ENCODE measurements around the gene LRBA.

Gene LRBA

GRCh38 chr4:151049430-151049884 is 34.4 kb upstream of the LRBA start:
- H3K4me1 ChIP-seq (ENCODE audit: control insufficient read depth, low read length), result no peaks in the 10 kb centered on the region
- no peaks in the 10 kb centered on the region for H3K9me2 ChIP-seq (replicated peaks; ENCODE audit: control insufficient read depth, low read length)
- no peaks in the 10 kb centered on the region for H3K79me2 ChIP-seq (ENCODE audit: control insufficient read depth, low read length)
- no peak overlapping the region for H3K27ac ChIP-seq (ENCODE audit: low read depth, low read length)
- no peaks in the 10 kb centered on the region for H3K9me3 ChIP-seq (ENCODE audit: control insufficient read depth, insufficient read depth, low read length)
- H3K4me2 ChIP-seq (ENCODE audit: low read length), result no peak overlapping the region
- TF ChIP-seq EZH2phosphoT487 (IDR thresholded peaks at IDR 0.05; ENCODE audit: borderline replicate concordance, low read length) (no peak), CTCF (IDR thresholded peaks at IDR 0.05; ENCODE audit: low read depth, low read length, poor library complexity, severe bottlenecking) (no peak)
- H3K36me3 ChIP-seq (ENCODE audit: control insufficient read depth, low read length), result no peaks in the 10 kb centered on the region
- no peak overlapping the region for H3K4me3 ChIP-seq (ENCODE audit: low read length)
- no peaks in the 10 kb centered on the region for H3K27me3 ChIP-seq (ENCODE audit: control insufficient read depth, low read length)
- H3F3A ChIP-seq (ENCODE audit: control insufficient read depth, insufficient read depth), result no peaks in the 10 kb centered on the region
- no peaks in the 10 kb centered on the region for H4K20me1 ChIP-seq (ENCODE audit: control insufficient read depth, insufficient read depth, low read depth, low read length)

DNA sequence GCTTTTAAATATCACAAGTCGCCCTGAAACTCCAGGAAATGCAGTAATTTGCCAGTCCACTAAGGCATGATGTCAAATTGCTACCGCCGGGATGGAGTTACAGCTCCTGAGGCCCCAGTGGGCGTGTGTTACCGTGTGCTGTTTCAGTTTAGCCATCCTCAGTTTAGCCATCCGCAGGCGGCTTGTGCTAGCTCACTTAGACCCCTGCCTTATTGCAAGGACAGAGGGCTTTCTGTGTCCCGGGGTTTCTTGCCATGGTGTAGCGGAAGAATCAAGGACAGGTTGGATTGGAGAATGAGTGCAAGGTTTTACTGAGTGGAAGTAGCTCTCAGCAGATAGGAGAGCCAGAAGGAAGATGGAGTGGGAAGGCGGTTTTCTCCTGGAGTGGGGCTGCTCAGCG is 33.8 kb upstream of the LRBA start:
- Histone ChIP-seq H3F3A (ENCODE audit: control insufficient read depth, insufficient read depth) (no peaks in the 10 kb centered on the region), H3K9me3 (ENCODE audit: control insufficient read depth, insufficient read depth, low read length) (no peaks in the 10 kb centered on the region), H3K4me3 (ENCODE audit: low read length) (no peak overlapping the region), H3K79me2 (ENCODE audit: control insufficient read depth, low read length) (no peaks in the 10 kb centered on the region), H3K36me3 (ENCODE audit: control insufficient read depth, low read length) (no peaks in the 10 kb centered on the region), H3K27me3 (ENCODE audit: control insufficient read depth, low read length) (no peaks in the 10 kb centered on the region), H3K27ac (ENCODE audit: low read depth, low read length) (no peak overlapping the region), H3K9me2 (replicated peaks; ENCODE audit: control insufficient read depth, low read length) (no peaks in the 10 kb centered on the region), H4K20me1 (ENCODE audit: control insufficient read depth, insufficient read depth, low read depth, low read length) (no peaks in the 10 kb centered on the region), H3K4me1 (ENCODE audit: control insufficient read depth, low read length) (no peaks in the 10 kb centered on the region), H3K4me2 (ENCODE audit: low read length) (no peak overlapping the region)
- no peak for TF ChIP-seq EZH2phosphoT487 (IDR thresholded peaks at IDR 0.05; ENCODE audit: borderline replicate concordance, low read length)
- no peak for TF ChIP-seq CTCF (IDR thresholded peaks at IDR 0.05; ENCODE audit: low read depth, low read length, poor library complexity, severe bottlenecking)

DNA sequence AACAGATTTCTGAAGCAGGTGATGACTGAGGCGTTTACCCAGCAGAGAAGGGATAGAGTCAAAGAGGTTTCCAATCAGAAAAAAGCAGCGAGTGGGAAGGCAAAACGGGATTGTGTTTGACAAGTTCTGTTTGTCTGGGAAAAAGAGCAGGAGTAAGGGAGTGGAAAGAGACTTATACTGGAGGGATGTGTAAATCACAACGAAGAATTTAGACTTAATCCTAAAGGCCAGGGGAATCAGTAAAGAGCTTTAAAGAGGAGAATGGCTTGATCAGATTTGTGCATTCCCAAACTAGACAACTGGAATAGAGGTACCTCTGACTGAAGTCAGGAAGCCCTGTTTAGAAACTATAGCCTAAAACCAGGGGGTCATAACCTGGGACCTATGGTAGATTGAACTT is 31.5 kb upstream of the LRBA start:
- Histone ChIP-seq H3K9me3 (ENCODE audit: control insufficient read depth, insufficient read depth, low read length) (no peaks in the 10 kb centered on the region), H3K27ac (ENCODE audit: low read depth, low read length) (no peak overlapping the region), H3K27me3 (ENCODE audit: control insufficient read depth, low read length) (no peaks in the 10 kb centered on the region), H3K4me1 (ENCODE audit: control insufficient read depth, low read length) (no peaks in the 10 kb centered on the region), H3K79me2 (ENCODE audit: control insufficient read depth, low read length) (no peaks in the 10 kb centered on the region), H3F3A (ENCODE audit: control insufficient read depth, insufficient read depth) (no peaks in the 10 kb centered on the region), H3K4me3 (ENCODE audit: low read length) (no peak overlapping the region), H3K4me2 (ENCODE audit: low read length) (no peak overlapping the region), H4K20me1 (ENCODE audit: control insufficient read depth, insufficient read depth, low read depth, low read length) (no peaks in the 10 kb centered on the region), H3K9me2 (replicated peaks; ENCODE audit: control insufficient read depth, low read length) (no peaks in the 10 kb centered on the region), H3K36me3 (ENCODE audit: control insufficient read depth, low read length) (no peaks in the 10 kb centered on the region)
- no peak for TF ChIP-seq CTCF (IDR thresholded peaks at IDR 0.05; ENCODE audit: low read depth, low read length, poor library complexity, severe bottlenecking)
- no peak for TF ChIP-seq EZH2phosphoT487 (IDR thresholded peaks at IDR 0.05; ENCODE audit: borderline replicate concordance, low read length)

DNA sequence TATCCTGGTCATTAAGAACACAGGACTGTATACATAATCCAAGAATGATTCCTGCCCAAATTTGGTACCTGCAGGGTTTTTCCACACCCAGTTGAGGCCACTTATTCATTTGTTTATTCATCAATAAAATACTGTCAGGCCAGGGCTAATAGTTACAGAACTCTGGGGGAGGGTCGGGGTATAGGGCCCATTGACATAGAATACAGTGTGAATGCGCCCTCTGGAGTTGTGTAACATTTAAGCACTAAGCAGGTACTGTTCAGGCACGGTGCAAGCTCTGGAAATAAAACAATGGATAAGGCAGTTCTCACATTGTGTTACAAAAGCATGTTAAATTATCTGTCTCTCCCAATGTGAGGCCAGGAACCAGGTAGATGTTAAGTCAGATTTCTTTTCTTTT is 30.8 kb upstream of the LRBA start:
- Histone ChIP-seq H3K36me3 (ENCODE audit: control insufficient read depth, low read length) (no peaks in the 10 kb centered on the region), H3K4me1 (ENCODE audit: control insufficient read depth, low read length) (no peaks in the 10 kb centered on the region), H3K9me3 (ENCODE audit: control insufficient read depth, insufficient read depth, low read length) (no peaks in the 10 kb centered on the region), H3K9me2 (replicated peaks; ENCODE audit: control insufficient read depth, low read length) (no peaks in the 10 kb centered on the region), H3K79me2 (ENCODE audit: control insufficient read depth, low read length) (no peaks in the 10 kb centered on the region), H3F3A (ENCODE audit: control insufficient read depth, insufficient read depth) (no peaks in the 10 kb centered on the region), H3K4me3 (ENCODE audit: low read length) (no peak overlapping the region), H3K27ac (ENCODE audit: low read depth, low read length) (no peak overlapping the region), H4K20me1 (ENCODE audit: control insufficient read depth, insufficient read depth, low read depth, low read length) (no peaks in the 10 kb centered on the region), H3K4me2 (ENCODE audit: low read length) (no peak overlapping the region), H3K27me3 (ENCODE audit: control insufficient read depth, low read length) (no peaks in the 10 kb centered on the region)
- TF ChIP-seq CTCF (IDR thresholded peaks at IDR 0.05; ENCODE audit: low read depth, low read length, poor library complexity, severe bottlenecking) (peak; percentile 26), EZH2phosphoT487 (IDR thresholded peaks at IDR 0.05; ENCODE audit: borderline replicate concordance, low read length) (no peak)
